ENCODE data around the gene SAFB2.
A peak's percentile ranks its signal among the peaks of the same experiment; 100 is the strongest.

GRCh38 chr19:5665781-5666513 is 43.4 kb upstream of the SAFB2 start:
- TF ChIP-seq, protein P1, sequence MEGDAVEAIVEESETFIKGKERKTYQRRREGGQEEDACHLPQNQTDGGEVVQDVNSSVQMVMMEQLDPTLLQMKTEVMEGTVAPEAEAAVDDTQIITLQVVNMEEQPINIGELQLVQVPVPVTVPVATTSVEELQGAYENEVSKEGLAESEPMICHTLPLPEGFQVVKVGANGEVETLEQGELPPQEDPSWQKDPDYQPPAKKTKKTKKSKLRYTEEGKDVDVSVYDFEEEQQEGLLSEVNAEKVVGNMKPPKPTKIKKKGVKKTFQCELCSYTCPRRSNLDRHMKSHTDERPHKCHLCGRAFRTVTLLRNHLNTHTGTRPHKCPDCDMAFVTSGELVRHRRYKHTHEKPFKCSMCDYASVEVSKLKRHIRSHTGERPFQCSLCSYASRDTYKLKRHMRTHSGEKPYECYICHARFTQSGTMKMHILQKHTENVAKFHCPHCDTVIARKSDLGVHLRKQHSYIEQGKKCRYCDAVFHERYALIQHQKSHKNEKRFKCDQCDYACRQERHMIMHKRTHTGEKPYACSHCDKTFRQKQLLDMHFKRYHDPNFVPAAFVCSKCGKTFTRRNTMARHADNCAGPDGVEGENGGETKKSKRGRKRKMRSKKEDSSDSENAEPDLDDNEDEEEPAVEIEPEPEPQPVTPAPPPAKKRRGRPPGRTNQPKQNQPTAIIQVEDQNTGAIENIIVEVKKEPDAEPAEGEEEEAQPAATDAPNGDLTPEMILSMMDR (IDR thresholded peaks at IDR 0.05) = no peak
- TF ChIP-seq RFX5 (IDR thresholded peaks at IDR 0.05) (no peak), MYC (IDR thresholded peaks at IDR 0.05; ENCODE audit: borderline replicate concordance, low read length) (no peak), PHF8 (IDR thresholded peaks at IDR 0.05; ENCODE audit: borderline replicate concordance, low read depth) (no peak), POLR2A (IDR thresholded peaks at IDR 0.05; ENCODE audit: low read length) (no peak), HDAC2 (IDR thresholded peaks at IDR 0.05) (no peak), CHD4 (IDR thresholded peaks at IDR 0.05; ENCODE audit: borderline replicate concordance) (no peak), EP300 (IDR thresholded peaks at IDR 0.05) (no peak), GATA3 (IDR thresholded peaks at IDR 0.05; ENCODE audit: borderline replicate concordance) (no peak), CEBPB (IDR thresholded peaks at IDR 0.05) (no peak), MAZ (IDR thresholded peaks at IDR 0.05; ENCODE audit: borderline replicate concordance, low read depth, low read length) (no peak)
- TF ChIP-seq, protein P2, sequence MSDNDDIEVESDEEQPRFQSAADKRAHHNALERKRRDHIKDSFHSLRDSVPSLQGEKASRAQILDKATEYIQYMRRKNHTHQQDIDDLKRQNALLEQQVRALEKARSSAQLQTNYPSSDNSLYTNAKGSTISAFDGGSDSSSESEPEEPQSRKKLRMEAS (IDR thresholded peaks at IDR 0.05) = peak; percentile 63; the same call in 1 of the 2 replicates

All from A549 (cell line).